PFSK-1 (cell line): Measurements from ENCODE around the gene NSDHL.

Experiments
- FOXP2 ChIP-seq: optimal IDR thresholded peaks from 2 replicates; pipeline ENCODE3; 2011; ENCODE audit warnings: borderline replicate concordance, control low read depth, inconsistent platforms; ENCODE audit not compliant: insufficient read depth; ENCODE audit errors: extremely low read length, extremely low read depth
- POLR2AphosphoS5 ChIP-seq: IDR thresholded peaks from 2 replicates; pipeline ENCODE4 v1.6.1; 2012; ENCODE audit warnings: low read depth, mild to moderate bottlenecking, control low read depth, low read length, moderate library complexity
- SIN3A ChIP-seq: IDR thresholded peaks from 2 replicates; pipeline ENCODE4 v1.6.1; 2012; ENCODE audit warnings: mild to moderate bottlenecking, low read length, moderate library complexity, borderline replicate concordance; ENCODE audit not compliant: insufficient read depth
- TAF1 ChIP-seq: IDR thresholded peaks from 2 replicates; pipeline ENCODE4 v1.6.1; 2012; ENCODE audit warnings: low read length, control low read depth, borderline replicate concordance; ENCODE audit not compliant: insufficient read depth
- TF ChIP-seq, protein P1 (sequence below), 2 experiments: IDR thresholded peaks; 2 replicates each; pipeline versions ENCODE4 v1.6.1 to v1.8.0; 2011 to 2012; ENCODE audit warnings: low read depth in 2 of 2, low read length in 2 of 2, control low read depth in 1 of 2, inconsistent platforms in 1 of 2, mild to moderate bottlenecking in 1 of 2, moderate library complexity in 1 of 2; ENCODE audit not compliant: insufficient read depth in 1 of 2

DNA sequence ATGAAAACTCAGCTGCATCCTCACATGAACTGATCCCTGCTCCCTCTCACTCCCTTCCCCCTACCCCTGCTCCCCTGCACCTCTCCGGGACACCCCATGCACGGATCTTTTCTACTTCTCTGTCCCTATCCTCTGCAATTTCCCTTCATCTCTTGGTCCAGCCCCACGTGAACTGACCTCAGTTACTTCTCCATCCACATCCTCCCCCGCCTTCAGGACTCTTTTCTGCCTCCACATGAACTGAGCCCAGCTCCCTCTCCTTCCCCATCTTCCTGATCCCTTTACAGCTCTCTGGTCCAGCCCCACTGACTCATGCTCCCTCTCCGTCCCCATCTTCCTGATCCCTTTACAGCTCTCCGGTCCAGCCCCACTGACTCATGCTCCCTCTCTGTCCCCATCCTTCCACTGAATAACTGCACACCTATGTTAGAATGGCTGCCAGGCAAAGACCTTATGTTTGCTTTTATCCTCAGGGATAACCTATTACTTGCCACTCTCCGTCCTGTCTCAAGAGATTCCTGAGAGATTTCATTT, 6.0 kb upstream of the NSDHL start:
- TF ChIP-seq TAF1 = no peak
- TF ChIP-seq POLR2AphosphoS5 = no peak
- no peak for TF ChIP-seq SIN3A
- TF ChIP-seq, protein P1, sequence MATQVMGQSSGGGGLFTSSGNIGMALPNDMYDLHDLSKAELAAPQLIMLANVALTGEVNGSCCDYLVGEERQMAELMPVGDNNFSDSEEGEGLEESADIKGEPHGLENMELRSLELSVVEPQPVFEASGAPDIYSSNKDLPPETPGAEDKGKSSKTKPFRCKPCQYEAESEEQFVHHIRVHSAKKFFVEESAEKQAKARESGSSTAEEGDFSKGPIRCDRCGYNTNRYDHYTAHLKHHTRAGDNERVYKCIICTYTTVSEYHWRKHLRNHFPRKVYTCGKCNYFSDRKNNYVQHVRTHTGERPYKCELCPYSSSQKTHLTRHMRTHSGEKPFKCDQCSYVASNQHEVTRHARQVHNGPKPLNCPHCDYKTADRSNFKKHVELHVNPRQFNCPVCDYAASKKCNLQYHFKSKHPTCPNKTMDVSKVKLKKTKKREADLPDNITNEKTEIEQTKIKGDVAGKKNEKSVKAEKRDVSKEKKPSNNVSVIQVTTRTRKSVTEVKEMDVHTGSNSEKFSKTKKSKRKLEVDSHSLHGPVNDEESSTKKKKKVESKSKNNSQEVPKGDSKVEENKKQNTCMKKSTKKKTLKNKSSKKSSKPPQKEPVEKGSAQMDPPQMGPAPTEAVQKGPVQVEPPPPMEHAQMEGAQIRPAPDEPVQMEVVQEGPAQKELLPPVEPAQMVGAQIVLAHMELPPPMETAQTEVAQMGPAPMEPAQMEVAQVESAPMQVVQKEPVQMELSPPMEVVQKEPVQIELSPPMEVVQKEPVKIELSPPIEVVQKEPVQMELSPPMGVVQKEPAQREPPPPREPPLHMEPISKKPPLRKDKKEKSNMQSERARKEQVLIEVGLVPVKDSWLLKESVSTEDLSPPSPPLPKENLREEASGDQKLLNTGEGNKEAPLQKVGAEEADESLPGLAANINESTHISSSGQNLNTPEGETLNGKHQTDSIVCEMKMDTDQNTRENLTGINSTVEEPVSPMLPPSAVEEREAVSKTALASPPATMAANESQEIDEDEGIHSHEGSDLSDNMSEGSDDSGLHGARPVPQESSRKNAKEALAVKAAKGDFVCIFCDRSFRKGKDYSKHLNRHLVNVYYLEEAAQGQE (IDR thresholded peaks at IDR 0.05; ENCODE audit: insufficient read depth in 1 of 2, low read depth in 2 of 2, low read length in 2 of 2) = no peak
- TF ChIP-seq FOXP2 = no peak
